Cortex of kidney (tissue), 1 donor: ENCODE measurements around the gene CDK11B.

Experiments
- DNase-seq: peaks from one replicate; lab custom pipeline; 2025; lab: John Stamatoyannopoulos, UW

The CDK11B gene

DNA sequence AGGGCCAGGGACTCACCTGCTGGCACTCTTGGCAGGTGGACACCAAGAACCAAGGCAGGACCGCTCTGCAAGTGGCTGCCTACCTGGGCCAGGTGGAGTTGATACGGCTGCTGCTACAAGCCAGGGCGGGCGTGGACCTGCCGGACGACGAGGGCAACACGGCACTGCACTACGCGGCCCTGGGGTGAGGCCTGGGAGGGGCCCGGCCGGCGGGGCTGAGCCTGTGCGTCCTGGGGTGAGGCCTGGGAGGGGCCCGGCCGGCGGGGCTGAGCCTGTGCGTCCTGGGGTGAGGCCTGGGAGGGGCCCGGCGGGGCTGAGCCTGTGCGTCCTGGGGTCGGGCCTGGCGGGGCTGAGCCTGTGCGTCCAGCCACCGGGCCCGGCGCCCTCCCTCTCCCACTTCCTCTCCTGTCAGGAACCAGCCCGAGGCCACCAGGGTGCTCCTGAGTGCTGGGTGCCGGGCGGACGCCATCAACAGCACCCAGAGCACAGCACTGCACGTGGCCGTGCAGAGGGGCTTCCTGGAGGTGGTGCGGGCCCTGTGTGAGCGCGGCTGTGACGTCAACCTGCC is 31.5 kb downstream of the CDK11B start:
- DNase-seq, result no peak

- no peak for DNase-seq
Measured at GRCh38 chr1:1626207-1627141, 32.3 kb downstream of the CDK11B start.

DNA sequence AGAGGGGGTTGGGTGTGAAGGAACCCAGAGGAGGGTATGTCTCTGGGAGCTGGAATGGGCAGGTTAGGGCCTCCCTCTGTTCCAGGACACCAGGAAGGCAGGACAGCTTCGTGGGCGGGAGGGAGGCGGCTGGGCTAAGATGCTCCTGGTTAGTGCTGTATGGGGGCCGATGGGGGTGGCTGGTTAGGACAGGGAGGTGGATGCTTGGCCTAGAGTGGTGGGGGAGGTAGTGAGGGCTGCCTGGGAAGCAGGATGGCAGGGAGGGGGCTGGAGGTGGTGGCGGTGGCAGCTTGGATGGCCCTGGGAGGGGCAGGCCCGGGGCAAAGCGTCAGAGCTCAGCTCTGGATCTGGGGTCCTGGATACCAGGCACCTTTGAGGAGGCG is 33.0 kb downstream of the CDK11B start:
- DNase-seq, result no peak

- no peak for DNase-seq
Measured at GRCh38 chr1:1625404-1625775, 33.4 kb downstream of the CDK11B start.

DNA sequence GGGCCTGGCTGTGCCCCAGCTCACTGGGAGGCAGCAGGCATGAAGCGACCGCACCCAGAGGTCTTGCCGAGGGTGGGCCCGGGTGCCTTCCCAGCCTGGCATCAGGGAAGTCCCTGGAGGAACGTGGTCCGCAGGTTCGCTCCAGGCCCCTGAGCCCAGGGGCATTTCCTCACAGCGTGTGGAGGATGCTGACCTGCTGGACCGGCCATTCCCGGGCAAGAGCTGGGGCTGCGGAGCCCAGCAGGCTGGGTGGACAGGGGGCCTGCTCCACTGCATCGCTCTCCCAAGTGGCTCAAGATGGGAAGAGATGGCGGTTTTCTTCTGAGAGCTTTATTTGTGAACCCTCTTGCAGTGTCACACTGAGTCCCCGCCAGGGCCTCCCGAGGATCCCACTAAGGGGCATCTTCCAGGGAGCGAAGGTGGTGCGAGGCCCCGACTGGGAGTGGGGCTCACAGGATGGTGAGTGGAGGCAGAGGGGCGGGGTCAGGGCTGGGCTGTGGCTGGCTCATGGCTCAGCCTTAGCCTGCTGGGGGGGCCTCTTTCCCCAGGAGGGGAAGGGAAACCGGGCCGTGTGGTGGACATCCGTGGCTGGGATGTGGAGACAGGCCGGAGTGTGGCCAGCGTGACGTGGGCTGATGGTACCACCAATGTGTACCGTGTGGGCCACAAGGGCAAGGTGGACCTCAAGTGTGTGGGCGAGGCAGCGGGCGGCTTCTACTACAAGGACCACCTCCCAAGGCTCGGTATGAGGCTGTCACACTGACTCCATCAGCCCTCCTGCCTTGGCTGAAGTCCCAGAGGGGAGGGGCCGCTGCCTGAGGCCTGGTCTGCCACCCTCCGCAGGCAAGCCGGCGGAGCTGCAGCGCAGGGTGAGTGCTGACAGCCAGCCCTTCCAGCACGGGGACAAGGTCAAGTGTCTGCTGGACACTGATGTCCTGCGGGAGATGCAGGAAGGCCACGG is 34.1 kb downstream of the CDK11B start:
- DNase-seq, result no peak

DNA sequence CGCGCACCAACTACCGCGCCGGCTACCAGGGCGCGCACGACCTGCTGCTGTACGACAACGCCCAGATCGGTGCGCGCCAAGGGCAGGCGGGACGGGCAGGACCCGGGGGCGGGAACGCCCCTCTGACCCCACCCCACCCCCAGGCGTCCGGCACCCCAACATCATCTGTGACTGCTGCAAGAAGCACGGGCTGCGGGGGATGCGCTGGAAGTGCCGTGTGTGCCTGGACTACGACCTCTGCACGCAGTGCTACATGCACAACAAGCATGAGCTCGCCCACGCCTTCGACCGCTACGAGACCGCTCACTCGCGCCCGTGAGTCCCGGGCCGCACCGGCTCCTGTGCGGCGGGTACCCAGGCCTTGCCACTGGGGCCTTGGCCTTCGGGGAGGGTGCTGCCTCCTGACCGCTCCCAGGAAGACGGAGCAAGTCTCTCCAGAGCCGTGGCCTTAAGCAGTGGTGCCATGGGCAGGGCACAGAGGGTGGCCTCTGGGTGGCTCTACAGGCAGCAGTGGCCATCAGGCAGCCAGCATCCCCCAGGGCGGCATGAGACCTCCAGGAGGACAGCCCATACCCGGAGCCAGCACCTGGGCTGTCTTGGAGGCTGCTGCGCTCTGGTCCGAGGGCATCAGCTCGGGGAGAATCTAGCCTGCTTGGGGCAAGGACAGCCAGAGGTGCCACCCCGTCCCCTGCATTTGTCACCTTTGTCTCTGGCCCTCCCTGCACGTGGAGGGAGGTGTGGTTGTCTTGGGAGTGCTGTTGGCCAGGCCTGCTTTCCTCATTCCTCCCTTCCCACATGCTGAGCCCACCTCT is 35.0 kb downstream of the CDK11B start:
- no peak for DNase-seq

GRCh38 chr1:1623181-1623630 is 35.6 kb downstream of the CDK11B start:
- no peak for DNase-seq

DNA sequence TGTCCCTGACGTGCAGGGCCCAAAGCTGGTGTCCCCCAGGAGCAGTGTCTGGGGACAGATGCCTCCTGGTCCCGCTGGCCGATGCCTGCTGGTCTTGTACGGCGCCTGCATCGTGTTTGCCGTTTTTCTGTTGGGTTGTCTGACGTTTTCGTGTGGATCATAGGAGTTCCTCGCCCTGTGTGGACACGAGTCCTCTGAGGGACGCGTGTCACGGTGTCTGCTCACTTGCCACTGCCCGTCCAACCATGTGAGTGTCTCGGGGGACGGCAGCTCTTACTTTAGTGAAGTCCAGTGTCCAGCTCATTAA is 36.1 kb downstream of the CDK11B start:
- DNase-seq, result no peak

DNA sequence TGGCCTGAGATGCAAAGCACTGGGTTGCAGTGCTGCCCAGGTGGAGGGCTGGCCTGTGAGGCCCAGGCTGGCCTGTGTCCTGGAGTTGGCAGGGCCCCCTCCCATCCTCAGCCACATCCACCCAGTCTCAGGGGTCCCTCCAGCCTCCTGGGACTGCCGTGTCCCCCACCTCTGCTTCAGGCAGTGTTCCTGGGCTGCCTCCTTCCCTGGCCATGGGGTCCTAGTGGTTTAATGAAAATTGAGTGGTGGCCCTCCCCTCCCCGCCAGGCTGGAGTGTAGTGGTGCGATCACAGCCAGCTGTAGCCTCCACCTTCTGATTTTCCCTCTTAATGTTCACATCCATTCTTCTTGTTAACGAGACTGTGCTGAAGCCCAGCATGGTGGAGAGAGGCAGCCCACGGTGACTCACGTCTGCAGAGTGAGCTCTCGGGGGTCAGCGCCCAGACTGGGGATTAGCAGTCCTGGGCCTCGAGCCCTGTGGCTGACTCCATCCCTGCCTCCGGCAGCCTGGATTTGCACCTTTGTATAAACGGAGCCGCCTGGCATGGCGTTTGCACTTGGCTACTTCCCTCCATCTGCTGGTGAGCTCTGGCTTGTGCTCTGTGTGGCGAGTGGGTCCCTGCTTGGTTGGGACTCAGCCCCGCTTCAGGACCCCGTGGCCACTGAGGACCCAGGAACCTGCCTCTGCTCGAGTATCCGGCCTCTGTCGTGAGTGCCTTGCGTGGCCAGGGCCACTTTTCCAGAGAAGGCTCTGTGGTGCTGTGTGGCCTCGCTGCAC is 36.6 kb downstream of the CDK11B start:
- DNase-seq, result no peak

DNA sequence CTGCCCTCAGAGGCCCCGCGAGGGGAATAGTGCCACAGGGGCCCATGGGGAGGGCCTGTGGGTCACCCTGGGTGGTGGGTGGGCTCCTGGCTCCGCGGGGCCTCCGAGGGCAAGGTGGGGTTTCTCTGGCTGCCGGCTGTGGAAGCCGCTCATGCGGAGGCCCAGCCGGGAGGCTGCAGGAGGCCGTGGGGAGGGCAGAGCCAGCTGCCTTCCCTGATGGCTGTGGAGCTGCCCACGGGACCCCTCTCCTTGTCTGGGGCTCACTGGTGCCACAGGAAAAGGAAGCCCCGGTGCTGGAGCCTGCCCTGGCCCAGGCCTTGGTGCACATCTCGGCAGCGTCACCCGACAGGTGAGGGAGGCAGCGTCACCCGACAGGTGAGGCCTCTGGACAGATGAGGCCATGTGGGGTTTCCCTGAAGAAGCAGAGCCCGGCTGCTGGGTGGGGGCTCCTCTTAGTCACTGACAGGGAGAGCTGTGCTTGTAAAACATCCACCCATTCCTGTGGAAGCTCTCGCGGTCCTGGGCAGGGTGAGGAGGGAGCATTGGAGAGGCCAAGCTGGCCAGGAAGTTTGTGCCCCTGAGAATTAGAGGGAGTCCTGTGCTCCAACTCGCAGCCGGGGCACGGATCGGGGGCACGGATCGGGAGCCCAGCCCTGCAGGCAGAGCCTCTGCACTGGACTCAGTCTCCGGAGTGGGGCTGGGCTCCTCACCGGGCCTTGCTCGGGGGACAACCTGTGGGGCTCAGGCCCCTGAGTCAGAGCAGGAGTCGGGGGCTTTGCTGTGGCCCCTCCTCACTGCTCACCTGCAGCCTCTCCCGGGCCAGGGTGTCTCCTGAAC is 37.4 kb downstream of the CDK11B start:
- no peak for DNase-seq

- no peak for DNase-seq
Measured at GRCh38 chr1:1620433-1621139, 38.2 kb downstream of the CDK11B start.

DNA sequence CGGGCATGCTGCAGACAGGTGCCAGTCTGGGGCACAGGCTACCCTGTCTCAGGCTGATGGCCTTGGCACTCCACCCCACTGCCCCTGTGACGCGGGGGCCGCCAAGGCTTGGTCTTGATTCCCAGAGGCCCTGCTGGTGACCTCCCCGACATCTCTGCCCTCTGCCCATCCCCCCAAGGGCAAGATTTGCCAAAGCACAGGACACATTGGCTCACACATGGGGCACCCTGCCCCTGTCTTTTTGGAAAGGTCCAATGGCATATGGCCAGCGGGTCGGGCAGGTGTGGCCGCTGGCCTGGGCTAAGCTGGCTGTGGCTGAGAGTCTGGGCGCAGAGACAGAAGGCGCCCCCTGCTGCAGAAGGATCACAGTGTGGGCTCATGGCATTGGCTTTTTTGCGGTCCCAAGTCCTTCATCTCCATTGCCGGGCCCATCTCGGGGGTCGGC is 38.9 kb downstream of the CDK11B start:
- DNase-seq, result no peak

- no peak for DNase-seq
Measured at GRCh38 chr1:1618396-1619068, 40.3 kb downstream of the CDK11B start.

DNA sequence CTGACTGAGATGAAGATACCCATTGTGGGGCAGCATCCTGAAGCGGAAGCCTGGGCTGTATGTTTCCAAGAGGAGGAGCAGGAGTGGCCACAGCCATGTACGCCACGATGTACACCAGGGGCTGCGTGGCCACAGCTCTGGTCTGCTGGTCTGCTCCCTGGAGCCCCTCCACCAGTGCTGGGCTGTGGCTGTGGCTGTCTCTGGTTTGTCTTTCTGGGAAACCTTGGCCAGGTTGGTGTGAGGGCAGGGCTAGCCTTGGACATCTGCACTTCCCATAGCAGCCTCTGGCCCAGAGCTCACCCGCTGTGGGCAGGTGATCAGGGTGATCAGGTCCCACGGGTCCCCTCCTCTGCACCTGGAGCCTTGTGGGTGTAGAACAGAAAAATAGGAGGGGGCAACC is 40.9 kb downstream of the CDK11B start:
- no peak for DNase-seq

DNA sequence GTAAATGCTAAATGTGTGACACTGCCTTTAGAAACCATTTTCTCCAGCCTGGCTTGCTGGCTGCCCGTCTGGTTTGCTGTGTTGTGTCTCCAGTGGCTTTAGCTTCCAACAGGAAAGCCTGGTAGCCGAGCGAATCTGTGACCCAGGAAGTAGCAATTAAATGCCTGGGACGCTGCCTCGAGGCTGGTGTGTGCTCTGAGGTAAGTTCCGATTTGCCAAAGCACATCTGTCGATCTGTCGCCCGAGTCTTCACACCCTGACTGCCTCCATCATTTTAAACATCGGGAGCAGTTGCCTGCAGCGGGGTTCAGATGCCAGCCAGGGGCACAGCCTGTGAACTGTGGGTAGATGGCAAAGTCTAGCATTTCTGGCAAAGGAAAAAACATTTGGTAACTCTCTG is 41.3 kb downstream of the CDK11B start:
- no peak for DNase-seq

- no peak for DNase-seq
Measured at GRCh38 chr1:1616838-1617237, 42.0 kb downstream of the CDK11B start.

- DNase-seq, result no peak
Measured at GRCh38 chr1:1616045-1616790, 42.6 kb downstream of the CDK11B start.
